Forelimb muscle (tissue), 1 donor: Measurements from ENCODE around the gene GSTM5. TPM values are rescaled to one million over a fixed set of nuclear protein-coding genes. Genes with fewer than 3 reads are reported as not detected.
A peak's percentile ranks its signal among the peaks of the same experiment; 100 is the strongest.
"Not testable (repeated sequence)": the region's sequence is repeated elsewhere in the genome, so short reads cannot be mapped to it uniquely, and the experiment has no call there.

Experiments used
- DNase-seq: peaks from one replicate; pipeline ENCODE4 v3.0.0-alpha.2; 2013; ENCODE audit warnings: low read depth
- polyA plus RNA-seq: library from polyadenylated mRNA; unstranded; fragments of 120-200 nt; gene quantifications from one replicate; pipeline ENCODE4 v1.2.1, GENCODE V29; 2013; ENCODE audit not compliant: insufficient read length

Gene GSTM5
- polyA plus RNA-seq = 16.6 TPM

DNA sequence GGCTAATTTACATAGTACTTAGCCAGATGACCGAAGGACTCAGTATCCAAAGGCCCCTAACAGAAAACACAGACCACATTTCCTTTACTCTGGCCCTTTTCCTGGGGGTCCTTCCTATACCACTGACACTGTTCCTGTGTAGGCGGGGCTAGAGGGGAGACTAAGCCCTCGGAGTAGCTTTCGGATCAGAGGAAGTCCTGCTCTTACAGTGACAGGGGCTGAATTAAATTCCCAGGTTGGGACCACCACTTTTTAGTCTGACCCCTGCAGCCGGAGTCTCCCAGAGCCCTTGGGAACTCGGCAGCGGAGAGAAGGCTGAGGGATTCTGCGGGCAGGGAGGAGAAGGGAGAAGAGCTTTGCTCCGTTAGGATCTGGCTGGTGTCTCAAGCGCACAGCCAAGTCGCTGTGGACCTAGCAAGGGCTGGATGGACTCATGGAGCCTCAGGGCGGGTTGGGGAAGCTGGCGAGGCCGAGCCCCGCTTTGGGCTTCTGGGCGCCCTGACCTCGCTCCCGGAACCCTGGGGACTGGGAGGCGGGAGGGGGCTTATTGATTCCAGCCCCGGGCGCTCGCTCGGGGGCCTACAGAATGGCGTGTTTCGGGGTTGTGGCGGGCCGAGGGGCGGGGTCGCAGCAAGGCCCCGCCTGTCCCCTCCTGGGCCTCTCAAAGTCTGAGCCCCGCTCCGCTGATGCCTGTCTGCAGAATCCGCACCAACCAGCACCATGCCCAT is at the start of gene GSTM5:
TSS of gene GSTM5 (plus strand) at position 659 of the 728 bp plus-strand sequence. CDS start at position 721, 62 bp downstream.
- not testable (repeated sequence) for DNase-seq

DNA sequence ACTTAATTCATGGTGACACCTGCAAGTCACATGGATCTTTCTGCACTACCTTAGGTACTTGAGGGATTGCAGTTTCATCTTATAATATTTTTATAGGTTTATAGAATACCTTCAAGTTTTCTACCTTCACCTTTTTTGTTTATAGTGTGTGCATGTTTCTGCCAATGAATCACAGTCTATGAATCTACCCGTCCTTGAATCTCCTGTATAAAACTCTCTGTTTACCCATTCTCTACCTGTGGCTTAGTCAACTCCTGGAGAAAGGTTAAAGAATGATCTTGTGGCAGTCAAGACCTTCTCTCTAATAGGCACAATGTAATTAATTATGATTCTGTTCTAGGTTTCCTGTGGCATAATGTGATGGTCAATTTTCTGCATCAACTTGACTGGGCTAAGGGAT is 47.4 kb upstream of the GSTM5 start:
- DNase-seq = no peak

DNA sequence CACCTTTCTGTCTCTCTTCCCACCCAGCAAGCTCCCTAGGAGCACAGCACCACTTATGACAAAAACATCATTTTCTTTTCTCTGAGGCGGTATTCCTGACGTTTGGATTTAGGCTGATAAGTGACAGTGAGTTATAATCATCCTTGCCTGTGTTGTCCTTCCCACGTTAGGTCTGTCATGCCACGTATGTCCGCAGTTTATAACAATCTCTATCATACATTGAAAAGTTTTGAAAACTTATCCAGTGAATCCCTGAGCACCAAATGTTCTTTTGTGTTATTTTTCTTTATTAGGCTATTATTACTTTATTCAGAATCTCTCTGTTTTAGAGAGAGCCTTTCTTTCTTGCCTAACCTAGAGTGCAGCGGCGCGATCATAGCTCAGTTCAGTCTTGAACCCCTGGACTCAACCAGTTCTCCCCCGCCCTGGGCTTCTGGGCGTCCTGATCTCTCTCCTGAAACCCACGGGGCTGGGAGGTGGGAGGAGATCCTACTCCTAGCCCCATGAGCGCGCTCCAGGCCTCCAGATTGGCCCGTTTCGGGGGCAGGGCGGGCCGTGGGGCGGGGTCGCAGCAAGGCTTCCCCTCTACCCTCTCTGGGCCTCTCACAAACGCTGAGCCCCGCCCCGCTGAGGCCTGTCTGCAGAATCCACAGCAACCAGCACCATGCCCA is 44.5 kb upstream of the GSTM5 start, which contains the start of gene GSTM2:
TSS of gene GSTM2 (plus strand) at position 606 of the 671 bp plus-strand sequence. CDS start at position 665, 59 bp downstream.
- DNase-seq = peak; percentile 64

DNA sequence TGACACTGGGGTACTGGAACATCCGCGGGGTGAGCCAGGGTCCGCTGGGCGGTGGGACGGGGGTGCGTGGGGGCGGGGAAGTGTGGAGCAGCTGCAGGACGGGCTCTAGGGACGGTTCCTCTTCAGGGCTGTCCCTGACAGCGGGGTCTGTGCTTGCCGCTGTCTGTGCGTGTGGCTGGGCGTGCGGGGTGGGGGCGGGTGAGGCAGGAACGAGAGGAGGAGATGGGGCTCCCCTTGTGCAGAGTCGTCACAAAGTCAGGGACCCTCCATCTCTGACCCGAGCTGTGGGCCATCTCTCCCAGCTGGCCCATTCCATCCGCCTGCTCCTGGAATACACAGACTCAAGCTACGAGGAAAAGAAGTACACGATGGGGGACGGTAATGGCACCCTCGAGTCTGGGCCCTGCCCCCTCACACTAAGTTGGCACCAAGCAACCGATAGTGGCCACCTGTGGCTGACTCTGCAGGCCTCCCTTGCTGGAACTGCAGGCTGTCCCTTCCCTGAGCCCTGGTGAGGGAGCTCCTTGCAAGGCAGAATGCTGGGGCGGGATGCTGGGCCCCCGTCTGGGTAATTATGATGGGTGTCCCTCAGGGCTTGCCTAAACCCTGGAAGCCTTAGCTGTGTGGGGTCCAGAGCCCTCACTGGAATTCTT is 43.8 kb upstream of the GSTM5 start:
- no peak for DNase-seq

DNA sequence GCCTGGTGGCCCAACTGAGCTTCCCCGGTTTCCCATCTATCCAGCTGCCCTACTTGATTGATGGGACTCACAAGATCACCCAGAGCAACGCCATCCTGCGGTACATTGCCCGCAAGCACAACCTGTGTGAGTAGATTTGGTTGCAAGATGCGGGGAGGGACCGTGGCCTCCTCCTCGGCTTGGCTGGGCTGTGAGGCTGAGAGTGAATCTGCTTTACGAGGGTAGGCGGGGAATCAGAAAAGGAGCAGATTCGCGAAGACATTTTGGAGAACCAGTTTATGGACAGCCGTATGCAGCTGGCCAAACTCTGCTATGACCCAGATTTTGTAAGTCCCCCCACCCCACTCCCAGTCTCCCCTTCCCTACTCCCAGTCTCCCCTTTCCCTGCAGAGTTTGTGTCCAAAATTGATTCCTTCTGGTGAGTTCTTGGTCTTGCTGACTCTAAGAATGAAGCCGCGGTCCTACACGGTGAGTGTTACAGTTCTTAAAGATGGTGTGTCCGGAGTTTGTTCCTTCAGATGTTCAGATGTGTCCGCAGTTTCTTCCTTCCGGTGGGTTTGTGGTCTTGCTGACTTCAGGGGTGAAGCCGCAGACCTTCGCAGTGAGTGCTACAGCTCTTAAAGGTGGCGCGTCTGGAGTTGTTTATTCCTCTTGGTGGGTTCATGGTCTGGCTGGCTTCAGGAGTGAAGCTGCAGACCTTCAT is 42.7 kb upstream of the GSTM5 start:
- DNase-seq = no peak

DNA sequence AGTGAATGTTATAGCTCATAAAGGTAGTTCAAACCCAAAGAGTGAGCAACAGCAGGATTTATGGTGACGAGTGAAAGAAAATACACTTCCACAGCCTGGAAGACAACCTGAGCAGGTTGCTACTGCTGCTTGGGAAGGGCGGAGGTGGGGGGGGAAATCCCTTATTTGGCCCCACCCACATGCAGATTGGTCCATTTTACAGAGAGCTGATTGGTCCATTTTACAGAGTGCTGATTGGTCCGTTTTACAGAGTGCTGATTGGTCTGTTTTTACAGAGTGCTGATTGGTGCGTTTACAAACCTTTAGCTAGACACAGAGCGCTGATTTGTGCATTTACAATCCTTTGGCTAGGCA is 42.1 kb upstream of the GSTM5 start:
- DNase-seq = not testable (repeated sequence)

DNA sequence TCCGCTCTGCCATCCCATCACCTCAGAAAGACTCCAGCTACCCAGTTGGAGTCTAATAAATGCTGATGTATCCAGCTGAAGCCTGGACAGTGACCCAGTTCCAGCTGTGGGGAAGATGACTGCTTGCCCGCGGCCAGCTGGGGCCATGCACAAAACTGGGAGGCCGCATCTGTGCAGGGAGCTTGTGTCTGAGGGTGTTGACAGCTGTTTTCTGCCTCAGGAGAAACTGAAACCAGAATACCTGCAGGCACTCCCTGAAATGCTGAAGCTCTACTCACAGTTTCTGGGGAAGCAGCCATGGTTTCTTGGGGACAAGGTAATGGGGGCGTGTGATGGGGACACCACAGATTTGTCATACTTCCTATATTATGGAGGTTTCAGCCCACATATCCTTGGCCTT is 41.0 kb upstream of the GSTM5 start:
- no peak for DNase-seq

DNA sequence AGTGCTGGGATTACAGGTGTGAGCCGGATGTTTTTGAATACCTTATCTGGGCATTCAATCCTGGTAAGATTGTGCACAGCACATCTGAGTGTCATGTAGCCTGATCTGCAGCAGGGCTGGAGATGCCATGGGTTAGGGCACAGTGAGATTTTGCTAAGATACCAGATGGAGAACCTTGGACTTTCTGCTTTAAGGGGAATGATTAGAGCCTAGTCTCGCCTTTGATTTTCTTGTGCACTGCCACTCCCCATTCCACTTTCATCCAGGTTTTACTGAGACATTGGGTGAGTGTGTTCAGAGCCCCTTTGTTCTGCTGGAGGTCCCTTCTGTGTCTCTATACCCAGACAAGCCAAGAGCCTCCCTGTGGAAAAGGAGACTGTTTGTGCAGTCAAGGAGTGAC is 38.2 kb upstream of the GSTM5 start:
- not testable (repeated sequence) for DNase-seq

DNA sequence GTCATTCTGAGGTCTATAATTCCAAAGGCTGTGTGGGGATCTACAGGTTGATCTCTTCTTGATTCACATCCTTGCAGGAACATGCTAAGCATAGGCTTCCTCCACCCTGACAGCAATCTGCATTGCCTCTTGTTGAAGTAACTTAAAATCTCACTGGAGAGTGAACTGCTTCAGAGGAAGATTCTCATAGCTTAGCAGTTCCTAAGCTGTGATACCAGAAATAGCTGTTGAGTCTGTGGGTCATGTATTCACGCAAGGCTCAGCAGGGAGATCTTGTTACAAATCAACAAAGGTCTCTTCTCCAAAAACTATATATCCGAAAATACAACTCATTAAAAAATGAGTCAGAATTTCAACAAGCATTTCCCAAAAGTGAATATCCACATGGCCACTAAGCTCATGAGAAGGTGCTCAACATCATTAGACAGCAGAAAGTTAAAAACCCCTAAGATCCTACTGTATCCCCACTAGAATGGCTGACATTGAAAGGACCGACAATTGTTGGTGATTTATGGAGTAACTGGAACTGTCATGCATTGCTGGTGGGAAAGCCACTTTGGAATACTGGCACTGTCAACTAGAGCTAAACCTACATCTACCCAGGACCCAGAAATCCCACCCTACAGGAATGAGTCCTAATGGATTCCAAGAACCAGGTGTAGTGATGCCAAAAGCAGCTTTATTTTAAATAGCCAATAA is 35.2 kb upstream of the GSTM5 start:
- DNase-seq = not testable (repeated sequence)

DNA sequence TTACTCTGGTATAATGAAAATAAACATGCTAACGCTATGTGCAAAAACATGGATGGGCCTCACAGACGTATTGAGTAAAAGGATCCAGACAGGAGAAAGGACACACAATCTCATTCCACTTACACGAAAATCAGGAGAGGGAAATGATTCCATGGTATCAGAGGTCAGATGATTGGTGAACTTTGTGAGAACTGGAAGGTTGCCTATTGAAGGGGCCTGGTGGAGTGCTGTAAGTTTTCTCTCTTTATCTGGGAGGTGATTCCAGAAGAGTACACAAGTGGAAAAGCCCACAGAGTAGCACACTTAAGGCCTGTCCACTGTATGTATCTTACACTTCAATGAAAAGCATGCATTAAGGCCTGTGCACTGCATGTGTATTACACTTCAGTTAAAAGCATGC is 34.6 kb upstream of the GSTM5 start:
- DNase-seq = no peak

DNA sequence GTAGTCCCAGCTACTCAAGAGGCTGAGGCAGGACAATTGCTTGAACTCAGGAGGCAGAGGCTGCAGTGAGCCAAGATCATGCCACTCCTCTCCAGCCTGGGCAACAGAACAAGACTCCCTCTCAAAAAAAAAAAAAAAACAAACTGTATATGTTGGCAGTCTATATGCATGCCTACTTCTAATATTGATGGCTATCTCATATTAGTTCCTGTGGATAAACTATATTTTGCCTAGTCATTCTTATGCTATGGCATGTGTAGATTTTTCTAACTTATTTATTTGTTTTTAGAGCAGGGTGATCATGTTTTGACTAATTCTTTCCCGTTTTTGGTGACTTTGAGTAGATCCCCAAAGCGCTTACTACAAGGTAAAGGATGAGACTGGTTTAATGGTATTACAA is 33.4 kb upstream of the GSTM5 start:
- not testable (repeated sequence) for DNase-seq

DNA sequence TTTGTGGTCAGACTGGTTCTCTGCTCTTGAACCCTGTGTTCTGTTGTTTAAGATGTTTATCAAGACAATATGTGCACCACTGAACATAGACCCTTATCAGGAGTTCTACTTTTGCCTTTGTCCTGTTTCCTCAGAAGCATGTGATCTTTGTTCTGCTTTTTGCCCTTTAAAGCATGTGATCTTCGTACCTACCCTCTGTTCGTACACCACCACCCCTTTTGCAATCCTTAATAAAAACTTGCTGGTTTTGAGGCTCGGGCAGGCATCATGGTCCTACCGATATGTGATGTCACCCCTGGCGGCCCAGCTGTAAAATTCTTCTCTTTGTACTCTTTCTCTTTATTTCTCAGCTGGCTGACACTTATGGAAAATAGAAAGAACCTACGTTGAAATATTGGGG is 27.3 kb upstream of the GSTM5 start:
- not testable (repeated sequence) for DNase-seq

DNA sequence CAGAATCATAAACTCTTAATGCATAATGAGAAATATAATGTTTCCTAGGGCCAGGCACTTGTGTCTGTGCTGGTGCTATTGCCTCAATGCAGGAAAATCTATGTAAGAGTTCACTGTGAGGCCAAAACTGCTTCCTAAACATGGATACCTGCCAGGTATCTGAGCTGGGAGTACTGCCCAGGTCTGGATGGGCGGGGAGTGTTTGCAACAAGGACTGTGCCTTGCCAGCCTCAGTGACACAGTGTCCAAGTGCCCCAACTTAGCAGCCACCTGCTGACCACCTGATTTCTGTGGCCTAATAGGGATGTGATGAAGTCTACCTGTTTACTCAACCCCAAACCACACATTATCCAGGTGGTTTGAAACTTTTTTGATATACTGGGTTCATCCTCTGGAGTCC is 26.7 kb upstream of the GSTM5 start:
- DNase-seq = not testable (repeated sequence)

DNA sequence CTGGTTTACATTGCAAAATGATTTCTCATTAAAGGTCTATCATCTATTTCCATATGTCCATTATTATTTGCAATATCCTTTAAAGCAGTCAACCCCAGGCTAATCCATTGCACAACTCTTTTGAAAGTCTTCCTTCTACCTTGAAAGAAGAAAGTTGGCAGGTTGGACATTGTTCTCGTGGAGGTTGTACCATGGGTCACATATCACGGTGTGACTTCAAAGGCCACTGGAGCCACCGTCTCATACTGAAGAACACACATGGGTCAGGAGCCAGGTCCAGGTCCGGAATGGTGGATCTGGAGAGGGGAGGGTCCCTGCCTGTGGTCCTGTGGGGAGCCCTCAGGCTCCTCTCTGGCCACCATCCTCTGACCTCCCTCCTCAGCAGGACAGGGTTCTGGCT is 26.2 kb upstream of the GSTM5 start:
- DNase-seq = not testable (repeated sequence)

DNA sequence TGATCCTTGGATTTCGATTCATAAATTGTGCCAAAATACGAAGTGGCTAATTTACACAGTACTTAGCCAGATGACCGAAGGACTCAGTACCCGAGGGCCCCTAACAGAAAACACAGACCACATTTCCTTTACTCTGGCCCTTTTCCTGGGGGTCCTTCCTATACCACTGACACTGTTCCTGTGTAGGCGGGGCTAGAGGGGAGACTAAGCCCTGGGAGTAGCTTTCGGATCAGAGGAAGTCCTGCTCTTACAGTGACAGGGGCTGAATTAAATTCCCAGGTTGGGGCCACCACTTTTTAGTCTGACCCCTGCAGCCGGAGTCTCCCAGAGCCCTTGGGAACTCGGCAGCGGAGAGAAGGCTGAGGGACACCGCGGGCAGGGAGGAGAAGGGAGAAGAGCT is 24.9 kb upstream of the GSTM5 start:
- DNase-seq = not testable (repeated sequence)

DNA sequence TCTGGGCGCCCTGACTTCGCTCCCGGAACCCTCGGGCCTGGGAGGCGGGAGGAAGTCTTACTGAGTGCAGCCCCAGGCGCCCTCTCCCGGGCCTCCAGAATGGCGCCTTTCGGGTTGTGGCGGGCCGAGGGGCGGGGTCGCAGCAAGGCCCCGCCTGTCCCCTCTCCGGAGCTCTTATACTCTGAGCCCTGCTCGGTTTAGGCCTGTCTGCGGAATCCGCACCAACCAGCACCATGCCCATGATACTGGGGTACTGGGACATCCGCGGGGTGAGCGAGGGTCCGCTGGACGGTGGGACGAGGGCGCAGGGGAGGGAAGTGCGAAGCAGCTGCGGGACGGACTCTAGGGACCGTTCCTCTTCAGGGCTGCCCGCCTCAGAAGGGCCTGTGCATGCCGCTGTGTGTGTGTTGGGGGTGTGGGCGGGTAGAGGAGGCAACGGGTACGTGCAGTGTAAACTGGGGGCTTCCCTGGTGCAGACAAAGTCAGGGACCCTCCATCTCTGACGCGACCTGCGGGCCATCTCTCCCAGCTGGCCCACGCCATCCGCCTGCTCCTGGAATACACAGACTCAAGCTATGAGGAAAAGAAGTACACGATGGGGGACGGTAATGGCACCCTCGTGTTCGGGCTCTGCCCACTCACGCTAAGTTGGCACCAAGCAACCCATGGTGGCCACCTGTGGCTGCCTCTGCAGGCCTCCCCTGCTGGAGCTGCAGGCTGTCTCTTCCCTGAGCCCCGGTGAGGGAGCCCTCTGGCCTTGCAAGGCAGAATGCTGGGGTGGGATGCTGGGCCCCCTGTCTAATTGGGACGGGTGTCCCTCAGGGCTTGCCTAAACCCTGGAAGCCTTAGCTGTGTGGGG is 24.2 kb upstream of the GSTM5 start, which contains the start of gene GSTM1:
TSS of gene GSTM1 (plus strand) at position 177 of the 859 bp plus-strand sequence. CDS start at position 234, 57 bp downstream.
- peak; percentile 52 for DNase-seq

DNA sequence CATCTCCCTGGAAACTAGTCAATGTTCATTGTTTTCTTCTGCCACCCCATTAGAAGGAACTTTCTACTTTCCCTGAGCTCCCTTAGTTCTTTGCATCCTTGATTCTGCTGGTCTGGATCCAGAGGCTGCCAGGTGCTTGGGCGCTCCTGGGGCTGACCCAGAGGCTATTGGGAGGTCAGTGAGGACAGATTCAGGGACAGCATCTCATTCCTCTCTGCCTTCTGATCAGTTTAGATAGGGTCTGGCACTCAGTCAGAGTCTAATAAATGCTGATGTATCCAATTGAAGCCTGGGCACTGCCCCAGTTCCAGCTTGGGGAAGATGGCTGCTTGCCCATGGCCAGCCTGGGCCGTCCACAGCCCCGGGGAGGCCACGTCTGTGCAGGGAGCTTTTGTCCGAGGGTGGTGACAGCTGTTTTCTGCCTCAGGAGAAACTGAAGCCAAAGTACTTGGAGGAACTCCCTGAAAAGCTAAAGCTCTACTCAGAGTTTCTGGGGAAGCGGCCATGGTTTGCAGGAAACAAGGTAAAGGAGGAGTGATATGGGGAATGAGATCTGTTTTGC is 22.1 kb upstream of the GSTM5 start:
- no peak for DNase-seq

DNA sequence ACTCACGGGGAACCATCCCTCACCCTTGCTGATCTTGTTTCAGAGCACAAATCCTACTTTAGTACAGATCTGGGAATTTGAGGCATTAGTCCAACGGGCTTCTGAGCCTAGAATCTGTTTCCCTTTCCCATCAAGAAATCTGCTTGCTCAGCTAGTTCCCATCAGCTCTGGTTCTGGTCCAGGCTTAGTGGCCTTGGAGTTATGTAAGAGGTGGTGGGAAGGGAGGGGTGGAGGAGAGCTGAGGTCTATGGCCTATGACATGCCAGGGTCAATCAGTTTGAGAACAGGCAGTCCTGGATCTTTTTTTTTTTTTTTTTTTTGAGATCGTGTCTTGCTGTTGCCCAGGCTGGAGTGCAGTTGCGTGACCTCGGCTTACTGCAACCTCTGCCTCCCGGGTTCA is 20.3 kb upstream of the GSTM5 start:
- DNase-seq = no peak

DNA sequence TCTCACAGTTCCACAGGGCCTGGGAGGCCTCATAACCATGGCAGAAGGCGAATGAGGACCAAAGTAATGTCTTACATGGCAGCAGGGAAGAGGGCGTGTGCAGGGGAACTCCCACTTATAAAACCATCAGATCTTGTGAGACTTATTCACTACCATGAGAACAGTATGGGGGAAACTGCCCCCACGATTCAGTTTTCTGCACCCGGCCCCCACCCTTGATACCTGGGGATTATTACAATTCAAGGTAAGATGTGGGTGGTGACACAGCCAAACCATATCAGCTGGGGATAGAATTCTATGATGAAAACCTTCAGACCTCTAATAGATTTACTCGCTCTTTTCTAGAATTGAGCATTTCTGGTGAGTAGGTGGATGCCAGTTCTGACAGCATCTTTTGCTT is 17.7 kb upstream of the GSTM5 start:
- DNase-seq = not testable (repeated sequence)

DNA sequence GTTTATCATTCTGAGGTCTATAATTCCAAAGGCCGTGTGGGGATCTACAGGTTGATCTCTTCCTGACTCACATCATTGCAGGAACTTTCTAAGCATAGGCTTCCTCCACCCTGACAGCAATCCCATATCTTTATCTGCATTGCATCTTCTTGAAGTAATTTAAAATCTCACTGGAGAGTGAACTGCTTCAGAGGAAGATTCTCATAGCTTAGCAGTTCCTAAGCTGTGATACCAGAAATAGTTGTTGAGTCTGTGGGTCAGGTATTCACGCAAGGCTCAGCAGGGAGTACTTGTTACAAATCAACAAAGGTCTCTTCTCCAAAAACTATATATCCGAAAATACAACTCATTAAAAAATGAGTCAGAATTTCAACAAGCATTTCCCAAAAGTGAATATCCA is 16.9 kb upstream of the GSTM5 start:
- DNase-seq = not testable (repeated sequence)
